Measurements from ENCODE around the gene RNGTT.
"Not testable (repeated sequence)": the region's sequence is repeated elsewhere in the genome, so short reads cannot be mapped to it uniquely, and the experiment has no call there.

Gene RNGTT

DNA sequence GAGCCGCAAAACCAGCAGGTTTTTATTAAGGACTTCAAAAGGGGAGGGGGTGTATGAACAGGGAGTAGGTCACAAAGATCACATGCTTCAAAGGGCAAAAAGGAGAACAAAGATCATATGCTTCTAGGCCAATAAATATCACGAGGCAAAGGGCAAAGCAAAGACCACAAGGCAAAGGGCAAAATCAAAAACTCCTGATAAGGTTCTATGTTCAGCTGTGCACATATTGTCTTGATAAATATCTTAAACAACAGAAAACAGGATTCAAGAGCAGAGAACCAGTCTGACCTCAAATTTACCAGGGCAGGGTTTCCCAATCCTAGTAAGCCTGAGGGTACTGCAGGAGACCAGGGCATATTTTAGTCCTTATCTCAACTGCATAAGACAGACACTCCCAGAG, 5.8 kb upstream of the RNGTT start:
- DNase-seq, result not testable (repeated sequence)

DNA sequence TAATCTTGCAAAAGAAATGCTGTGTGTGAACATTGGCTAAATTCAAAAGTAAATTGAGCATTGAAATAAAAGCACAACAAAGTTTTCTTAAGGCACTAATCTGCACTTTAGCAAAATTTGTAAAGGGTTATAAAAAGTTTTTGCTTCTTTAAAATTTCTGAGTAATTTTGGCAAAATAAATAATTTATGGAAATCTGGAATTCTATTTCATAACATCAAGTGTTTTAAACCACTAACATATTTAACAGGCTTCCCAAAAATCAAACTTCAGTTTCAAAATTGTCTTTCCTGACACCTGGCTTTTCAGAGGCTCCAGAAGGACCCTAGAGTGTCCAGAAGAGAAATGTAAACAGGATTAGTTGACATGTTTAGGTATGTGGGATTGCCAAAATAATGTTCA, 4.5 kb upstream of the RNGTT start:
- no peak for DNase-seq

DNA sequence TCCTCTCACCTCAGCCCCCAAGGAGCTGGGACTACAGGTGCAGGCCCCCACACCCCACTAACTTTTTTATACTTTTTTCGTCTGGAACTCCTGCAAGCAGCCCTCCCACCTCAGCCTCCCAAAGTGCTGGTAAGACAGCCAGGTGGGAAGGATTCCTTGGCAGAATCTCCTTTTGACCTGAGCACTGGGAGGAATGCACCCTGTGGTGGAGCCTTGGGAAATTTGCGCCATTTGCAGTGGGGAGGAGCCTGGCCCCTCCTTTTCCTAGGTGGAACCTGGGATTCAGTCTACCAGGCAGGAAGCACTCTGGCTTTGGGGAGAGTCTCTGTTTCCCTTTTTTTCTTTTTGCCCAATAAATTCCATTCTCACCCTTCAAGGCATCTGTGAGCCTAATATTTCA, 2.3 kb upstream of the RNGTT start:
- DNase-seq, result no peak

DNA sequence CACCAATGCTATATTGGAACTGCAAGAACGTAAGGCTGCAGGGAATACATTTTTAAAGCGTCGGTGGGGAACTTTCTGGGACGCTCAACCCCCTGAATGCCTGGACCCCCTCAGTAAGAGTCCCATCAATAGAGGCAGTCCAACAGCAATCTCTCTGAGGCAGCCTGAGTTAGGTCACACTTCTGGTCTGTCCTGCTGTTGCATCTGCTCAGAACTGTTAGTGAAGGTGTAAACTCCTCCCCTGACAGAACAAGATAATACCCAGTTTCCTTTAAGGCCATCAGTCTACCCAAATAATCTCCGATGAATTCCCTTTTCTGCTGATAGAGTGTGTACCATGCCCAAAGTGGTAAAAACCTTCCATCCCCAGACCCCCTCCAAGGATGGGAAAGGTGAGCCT, 1.1 kb upstream of the RNGTT start:
- no peak for DNase-seq

DNA sequence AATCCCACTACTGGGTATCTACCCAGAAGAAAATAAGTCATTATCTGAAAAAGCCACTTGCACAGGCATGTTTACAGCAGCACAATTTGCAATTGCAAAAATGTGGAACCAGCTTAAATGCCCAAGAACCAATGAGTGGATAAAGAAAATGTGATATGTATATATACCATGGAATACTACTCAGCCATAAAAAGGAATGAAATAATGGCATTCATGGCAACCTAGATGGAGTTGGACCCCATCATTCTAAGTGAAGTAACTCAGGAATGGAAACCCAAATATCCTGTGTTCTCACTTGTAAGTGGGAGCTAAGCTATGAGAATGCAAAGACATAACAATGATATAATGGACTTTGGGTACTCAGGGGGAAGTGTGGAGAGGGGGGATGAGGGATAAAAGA, 4.6 kb downstream of the RNGTT start:
- no peak for DNase-seq

DNA sequence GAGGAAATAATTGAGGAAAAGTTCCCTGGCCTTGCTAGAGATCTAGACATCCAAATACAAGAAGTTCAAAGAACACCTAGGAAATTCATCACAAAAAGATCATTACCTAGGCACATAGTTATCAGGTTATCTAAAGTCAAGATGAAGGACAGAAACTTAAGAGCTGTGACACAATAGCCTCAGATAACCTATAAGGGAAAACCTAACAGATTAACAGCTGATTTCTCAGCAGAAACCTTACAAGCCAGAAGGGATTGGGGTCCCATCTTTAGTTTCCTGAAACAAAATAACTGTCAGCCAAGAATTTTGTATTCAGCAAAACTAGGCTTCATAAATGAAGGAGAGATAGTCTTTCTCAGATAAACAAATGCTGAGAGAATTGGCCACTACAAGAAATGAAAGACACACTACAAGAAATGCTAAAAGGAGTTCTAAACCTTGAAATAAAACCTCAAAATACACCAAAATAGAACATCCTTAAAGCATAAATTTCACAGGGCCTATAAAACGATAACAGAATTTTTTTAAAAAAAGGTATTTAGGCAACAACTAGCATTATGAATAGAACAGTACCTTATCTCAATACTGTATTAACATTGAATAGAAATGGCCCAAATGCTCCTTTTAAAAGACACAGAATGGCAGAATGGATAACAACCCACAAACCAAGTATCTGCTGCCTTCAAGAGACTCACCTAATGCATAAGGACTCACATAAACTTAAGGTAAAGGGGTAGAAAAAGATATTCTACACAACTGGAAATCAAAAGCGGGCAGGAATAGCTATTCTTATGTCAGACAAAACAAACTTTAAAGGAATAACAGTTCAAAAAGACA, 9.7 kb downstream of the RNGTT start:
- no peak for DNase-seq

DNA sequence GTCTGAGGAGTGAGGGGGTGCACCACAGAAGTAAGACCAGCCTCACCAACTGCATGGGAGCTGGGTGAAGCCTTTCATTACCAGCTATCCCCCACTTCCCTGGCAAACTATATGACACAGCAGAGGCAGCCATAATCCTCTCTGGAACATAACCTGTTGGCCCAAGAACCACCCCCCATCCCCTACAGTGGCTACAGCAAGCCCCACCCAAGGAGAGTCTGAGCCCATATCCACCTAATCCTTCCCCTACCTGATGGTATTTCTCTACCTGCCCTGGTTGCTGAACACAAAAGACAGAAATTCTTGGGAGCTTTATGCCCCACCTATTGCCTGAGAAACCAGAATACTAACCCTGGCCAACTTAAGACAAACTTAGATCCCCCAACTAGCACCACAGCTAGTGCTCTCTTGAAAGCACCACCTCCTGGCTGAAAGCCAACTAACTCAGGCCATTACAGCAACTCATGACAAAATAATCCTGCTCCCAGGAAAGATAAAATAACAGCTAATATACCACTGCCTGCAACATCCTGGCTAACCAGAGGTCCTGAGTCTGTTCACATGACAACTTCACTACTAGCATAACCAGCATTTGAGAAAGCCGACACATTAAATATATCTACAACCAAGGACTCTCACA, 11.2 kb downstream of the RNGTT start:
- DNase-seq, result no peak

DNA sequence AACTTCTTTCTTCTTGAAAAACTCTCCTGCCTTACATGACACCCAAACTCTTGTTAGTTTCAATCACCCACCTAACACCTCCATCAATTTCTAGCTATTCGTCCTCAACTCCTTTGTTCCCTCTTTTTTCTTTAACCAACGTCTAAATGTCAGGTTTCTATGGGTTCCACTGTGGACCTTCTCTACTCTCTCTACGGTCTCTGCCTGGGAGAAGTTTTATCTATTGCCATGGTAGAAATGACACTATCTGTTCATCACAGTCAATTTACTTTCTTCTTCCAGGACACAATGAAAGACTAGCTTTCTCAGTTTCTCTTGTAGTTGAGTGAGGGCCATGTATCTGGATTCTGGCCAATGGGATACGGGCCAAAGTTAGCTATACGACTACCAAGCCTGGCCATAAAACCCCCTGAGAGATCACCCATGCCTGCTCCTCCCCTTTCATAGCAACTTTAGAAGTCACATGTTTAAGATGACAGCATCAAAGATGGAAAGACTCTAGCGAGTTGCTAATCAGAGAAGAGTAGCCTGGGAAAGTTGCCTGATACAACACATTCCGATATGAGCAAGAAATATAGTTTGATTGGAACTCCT, 17.9 kb downstream of the RNGTT start:
- no peak for DNase-seq

DNA sequence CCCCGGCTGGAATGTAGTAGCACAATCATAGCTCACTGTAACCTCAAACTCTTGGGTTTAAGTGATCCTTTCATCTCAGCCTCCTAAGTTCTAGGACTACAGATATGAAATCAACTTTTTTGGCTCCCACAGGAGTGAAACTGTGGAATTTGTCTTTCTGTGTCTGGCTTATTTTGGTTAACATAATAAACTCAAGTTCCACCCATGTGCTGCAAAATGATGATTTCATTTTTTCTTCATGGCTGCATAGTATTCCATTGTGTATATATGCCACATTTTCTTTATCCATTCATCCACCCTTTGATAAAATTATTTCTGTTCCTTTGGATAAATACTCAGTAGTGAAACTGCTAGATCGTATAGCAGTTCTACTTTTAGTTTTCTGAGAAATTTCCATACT, 29.9 kb downstream of the RNGTT start:
- no peak for DNase-seq

DNA sequence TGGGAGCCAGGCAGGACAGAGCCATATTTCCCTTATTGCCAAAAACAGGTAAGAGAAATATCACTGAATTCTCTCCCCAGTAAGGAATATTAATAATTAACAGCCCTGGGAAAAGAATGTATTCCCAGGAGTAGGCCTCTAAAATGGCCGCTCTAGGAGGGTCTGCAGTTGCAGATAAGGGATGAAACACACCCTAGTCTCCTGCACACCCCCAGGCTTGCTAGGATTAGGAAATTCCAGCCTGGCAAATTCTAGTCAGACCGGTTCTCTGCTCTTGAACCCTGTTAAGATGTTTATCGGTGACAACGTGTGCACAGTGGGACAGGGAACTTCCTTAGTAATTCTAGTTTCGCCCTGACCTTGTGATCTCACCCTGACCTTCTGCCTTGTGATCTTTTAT, 31.4 kb downstream of the RNGTT start:
- not testable (repeated sequence) for DNase-seq

DNA sequence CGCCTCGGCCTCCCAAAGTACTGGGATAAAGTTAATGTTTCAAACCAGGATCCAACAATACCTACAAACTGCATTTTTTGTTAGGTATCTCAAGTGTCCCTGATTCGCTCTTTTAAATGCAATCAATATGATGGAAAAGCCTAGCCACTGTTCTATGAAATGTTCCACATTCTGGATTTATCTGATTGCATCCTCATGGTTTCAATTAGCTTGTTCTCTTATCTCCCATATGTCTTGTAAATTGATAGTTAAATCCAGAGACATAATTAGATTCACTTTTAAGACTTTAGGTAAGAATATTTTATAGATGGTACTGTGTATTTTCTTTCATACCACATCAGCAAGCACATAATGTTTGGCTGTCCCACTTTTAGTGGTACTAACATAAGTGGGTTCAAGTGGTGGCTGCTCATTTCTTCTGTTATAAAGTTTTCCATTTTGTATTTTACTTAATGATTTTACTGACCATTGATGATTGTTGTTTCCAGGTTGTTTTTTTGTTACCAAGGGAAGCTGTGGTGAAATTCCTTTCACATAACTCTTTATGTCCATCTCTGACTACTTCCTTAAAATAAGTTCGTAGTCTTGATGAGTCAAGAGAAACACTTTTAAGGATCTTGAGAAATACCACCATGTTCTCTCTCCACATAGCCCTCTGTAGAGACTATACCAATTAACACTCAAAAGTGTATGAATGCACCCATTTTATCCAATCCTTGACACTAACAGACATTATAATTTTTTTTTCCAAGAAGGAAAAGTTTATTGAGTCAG, 40.5 kb downstream of the RNGTT start:
- DNase-seq, result no peak

DNA sequence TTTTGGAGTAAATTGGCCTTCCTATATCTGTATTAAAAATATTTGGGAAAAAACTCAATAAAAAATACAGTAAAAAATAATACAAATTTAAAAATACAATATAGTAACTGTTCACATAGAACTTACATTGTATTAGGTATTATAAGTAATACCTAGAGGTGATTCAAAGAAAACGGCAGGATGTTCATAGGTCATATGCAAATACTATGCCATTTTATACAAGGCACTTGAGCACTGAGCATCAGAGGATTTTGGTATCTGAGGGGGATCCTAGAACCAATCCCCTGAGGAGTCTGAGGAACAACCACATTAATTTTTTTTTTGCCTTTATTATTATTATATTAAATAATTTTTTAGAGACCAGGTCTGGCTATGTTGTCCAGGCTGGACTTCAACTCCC, 41.7 kb downstream of the RNGTT start:
- no peak for DNase-seq

DNA sequence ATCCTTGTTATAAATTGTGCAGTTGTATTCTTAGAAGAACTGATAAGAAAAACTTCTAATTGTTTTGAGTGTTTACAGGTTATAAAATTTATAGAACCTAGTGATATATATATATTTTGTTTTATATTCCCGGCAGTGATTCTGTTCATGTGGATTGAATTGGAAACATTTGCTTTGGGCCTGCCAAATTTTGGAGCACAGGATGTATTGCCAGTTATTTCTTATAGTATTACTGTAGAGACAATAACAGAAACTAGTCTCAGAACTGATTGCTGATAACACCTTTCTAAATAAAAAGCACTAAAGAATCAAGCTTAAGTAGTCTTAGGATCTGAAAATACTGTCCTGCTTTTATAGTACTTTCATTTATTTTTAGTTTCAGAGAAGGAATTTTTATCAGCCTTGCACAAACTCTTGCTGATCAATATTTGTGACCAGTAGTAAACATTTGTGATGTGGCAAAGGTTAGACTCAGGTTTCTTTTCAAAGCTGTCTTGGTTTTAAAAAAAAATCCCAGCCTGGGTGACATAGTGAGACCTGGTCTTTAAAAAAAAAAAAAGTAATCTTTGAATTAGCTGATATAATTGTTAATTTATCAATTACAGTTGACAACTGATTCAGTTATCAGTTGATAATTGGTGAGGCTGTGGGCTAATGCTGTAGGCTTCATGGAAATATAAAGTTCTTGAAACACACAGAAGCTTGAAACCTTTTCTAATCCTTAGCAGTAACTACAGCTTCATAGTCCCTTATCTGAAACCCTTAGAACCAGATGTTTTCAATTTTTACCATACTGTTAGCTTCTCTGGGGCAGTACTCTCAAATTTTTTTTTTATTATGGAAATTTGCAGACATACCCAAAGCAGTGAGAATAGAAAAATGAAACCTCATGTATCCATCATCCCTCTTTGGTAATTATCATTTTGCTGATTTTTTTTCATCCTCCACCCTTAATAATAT, 42.4 kb downstream of the RNGTT start:
- no peak for DNase-seq

DNA sequence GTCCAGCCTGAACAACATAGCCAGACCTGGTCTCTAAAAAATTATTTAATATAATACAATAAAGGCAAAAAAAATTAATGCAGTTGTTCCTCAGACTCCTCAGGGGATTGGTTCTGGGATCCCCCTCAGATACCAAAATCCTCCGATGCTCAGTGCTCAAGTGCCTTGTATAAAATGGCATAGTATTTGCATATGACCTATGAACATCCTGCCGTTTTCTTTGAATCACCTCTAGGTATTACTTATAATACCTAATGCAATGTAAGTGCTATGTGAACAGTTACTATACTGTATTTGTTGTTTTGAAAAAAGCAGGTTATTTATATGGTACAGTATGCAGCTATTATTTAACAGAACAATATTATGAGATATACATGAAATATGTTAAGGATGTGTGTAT, 43.3 kb downstream of the RNGTT start:
- DNase-seq, result no peak

DNA sequence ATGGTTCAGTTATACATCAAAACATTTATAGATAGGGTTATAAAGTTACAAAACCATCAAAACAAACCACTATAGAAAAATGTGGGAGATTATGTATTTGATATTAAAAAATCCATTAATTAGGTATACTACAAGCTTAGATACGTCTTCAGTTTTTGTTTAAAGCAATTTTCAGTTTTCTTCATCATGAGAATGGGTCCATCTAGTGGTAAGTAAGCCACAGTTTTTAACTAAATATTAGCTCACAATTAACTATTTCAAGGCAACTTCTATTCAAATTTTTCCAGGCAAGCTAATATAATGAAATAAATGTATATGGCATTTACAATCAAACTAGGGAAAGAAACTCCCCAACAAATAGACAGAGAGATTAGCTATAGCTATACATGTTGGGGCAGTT, 44.4 kb downstream of the RNGTT start:
- DNase-seq, result no peak

DNA sequence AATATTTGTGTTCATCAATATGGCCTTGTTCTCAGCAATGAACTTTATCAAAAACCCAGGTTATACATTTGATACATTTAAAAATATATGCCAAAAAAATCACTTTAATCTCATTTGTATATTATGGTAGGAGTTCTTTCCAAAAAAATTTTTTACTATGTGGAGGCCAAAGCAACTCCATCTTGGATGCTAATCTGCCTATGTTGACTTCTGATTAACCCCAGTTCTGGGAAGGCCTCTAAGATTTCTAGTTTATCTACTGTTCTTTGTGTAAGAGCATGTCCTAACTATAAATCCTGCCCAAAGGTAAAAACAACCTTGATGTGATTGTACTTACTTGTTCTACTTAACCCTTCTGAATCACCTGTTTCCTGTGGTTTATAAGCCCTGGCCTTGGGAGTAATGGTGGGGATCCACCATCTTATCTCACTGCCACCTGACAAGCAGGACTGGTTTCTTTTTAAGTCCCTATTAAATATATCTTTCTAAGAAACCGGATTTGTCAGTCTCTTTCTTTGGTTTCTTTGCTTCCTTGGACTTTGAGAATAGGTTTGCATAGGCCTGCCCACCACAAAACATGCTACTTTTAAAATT, 46.7 kb downstream of the RNGTT start:
- DNase-seq, result no peak

DNA sequence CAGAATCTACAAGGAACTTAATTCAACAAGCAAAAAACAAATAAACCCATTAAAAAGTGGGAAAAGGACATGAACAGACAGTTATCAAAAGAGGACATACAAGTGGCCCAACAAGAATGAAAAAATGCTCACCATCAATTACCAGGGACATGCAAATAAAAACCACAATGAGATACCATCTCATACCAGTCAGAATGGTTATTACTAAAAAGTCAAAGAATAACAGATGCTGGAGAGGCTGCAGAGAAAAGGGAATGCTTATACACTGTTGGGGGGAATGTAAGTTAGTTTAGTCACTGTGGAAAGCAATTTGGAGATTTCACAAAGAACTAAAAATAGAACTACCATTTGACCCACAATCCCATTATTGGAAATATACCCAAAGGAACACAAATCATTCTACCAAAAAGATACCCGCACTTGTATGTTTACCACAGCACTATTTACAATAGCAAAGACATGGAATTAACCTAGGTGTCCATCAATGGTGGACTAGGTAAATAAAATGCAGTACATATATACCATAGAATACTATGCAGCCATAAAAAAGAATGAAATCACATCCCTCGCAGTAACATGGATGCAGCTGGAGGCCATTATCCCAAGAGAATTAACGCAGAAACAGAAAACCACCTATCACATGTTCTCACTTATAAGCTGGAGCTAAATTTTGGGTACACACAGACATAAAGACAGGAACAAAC, 48.4 kb downstream of the RNGTT start:
- no peak for DNase-seq

DNA sequence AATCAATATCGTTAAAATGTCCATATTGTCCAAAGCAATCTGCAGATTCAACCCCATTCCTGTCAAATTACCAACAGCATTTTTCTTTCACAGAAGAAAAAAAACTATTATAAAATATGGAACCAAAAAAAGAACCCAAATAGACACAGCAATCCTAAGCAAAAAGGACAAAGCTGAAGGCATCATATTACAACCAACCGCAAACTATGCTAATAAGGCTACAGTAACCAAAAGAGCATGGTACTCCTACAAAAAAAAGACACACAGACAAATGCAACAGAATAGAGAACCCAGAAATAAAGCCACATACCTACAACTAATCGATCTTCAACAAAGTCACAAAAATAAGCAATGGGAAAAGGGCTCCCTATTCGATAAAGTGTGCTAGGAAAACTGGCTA, 49.2 kb downstream of the RNGTT start:
- DNase-seq, result no peak

DNA sequence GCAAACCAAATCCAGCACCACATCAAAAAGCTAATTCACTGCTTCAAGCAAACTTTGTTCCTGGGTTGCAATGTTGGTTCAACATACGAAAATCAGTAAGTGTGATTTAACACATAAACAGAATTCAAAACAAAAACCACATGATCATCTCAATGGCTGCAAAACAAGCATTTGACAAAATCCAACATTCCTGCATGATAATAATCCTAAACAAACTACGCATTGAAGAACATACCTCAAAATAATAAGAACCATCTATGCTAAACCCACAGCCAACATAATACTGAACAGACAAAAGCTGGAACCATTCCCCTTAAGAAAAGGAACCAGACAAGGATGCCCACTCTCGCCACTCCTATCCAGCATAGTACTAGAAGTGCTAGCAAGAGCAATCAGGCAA, 49.9 kb downstream of the RNGTT start:
- no peak for DNase-seq

DNA sequence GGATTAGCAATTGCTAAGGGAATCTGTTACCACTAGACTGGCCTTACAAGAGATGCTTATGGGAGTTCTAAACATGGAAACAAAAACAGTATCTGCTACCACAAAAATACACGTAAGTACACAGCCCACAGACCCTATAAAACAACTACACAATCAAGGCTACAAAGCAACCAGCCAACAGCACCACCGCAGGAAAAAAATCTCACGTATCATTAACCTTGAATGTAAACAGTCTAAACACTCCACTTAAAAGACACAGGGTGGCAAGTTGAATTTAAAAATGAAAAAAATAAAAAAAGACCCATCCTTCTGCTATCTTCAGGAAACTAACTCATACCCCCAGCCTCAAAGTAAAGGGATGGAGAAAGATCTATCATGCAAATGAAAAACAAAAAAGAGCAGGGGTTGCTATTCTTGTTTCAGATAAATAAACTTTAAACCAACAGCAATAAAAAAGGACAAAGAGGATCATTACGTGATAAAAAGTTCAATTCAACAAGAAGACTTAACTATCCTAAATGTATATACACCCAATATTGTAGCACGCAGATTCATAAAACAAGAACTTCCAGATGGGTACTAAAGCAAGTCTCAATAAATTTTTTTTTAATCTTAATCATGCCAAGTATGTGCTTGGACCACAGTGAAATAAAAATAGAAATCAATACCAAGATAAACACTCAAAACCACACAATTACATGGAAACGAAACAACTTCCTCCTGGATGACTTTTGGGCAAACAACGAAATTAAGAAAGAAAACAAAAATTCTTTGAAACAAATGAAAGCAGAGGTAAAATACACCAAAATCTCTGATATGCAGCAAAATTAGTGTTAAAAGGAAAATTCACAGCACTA, 52.3 kb downstream of the RNGTT start:
- no peak for DNase-seq
